ENCODE data around the gene RGS7. TPM values are rescaled to one million over a fixed set of nuclear protein-coding genes. Genes with fewer than 3 reads are reported as not detected.

RGS7 gene
- total RNA-seq, 1 experiment from 2014 or later, result 1.5 TPM

DNA sequence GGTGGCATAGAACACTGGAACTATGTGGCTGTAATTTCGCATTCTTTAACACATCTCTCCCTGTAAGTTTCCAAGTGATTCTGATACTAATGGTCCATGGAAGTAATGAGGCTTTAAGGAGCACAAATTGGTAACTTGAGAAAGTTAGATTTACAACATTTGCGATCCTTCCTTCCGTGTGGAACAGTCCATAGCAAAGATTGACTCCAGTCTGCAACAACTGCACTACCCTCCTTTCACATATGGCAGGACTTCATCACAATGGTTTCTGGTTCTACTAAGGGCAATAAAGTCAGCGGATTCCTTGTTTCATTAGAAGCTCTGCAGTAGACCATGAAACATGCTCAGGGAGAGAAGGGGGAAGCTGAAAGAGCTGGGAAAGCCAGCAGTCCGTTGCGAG lies 261.2 kb downstream of the RGS7 start:
- Mint-ChIP-seq H3K4me1 (peaks cover 19 to 21% of the 10 kb centered on the region in 2 experiments), H3K9me3 (no peaks in the 10 kb centered on the region), H3K36me3 (ENCODE audit: insufficient read depth in 1 of 3, low read depth in 3 of 3) (no peaks in the 10 kb centered on the region), H3K4me3 (no peak overlapping the region), H3K27me3 (ENCODE audit: low read depth) (no peaks in the 10 kb centered on the region), H3K27ac (no peak overlapping the region)
- Histone ChIP-seq H3K9ac (ENCODE audit: extremely low read depth, insufficient read length, low read length) (no peak overlapping the region), H3K27ac (ENCODE audit: insufficient read length, low read depth, low read length) (no peak overlapping the region), H4K91ac (ENCODE audit: insufficient read length, low read depth, low read length) (no peak overlapping the region), H2BK15ac (ENCODE audit: low read depth, low read length) (no peak overlapping the region), H3K14ac (ENCODE audit: insufficient read depth, low read length) (no peak overlapping the region), H3K4me2 (ENCODE audit: insufficient read depth, insufficient read length, low read length) (no peak overlapping the region), H4K8ac (replicated peaks; ENCODE audit: insufficient read length, low read depth, low read length) (no peak overlapping the region), H3K79me2 (ENCODE audit: insufficient read depth, low read length) (no peaks in the 10 kb centered on the region), H3K56ac (ENCODE audit: insufficient read length, low read depth, low read length) (no peak overlapping the region), H3K23me2 (ENCODE audit: insufficient read length, low read depth, low read length, poor library complexity, severe bottlenecking) (no peaks in the 10 kb centered on the region), H4K5ac (ENCODE audit: insufficient read length, low read depth, low read length) (no peak overlapping the region), H2BK5ac (ENCODE audit: insufficient read length, low read length) (no peak overlapping the region), H2BK12ac (ENCODE audit: insufficient read length, low read depth, low read length) (no peak overlapping the region), H3K23ac (ENCODE audit: insufficient read length, low read depth, low read length) (no peak overlapping the region), H2AK5ac (ENCODE audit: insufficient read length, low read length) (no peak overlapping the region), H2BK20ac (ENCODE audit: low read depth, low read length, poor library complexity, severe bottlenecking) (no peak overlapping the region), H3K9me3 (ENCODE audit: control insufficient read depth, low read depth, low read length) (no peaks in the 10 kb centered on the region), H2AFZ (ENCODE audit: low read length) (no peak overlapping the region), H3K4me1 (ENCODE audit: insufficient read depth, low read length) (peaks cover 2% of the 10 kb centered on the region; the same call in 1 of the 2 replicates), H3K18ac (ENCODE audit: insufficient read length, low read depth, low read length) (no peak overlapping the region), H2BK120ac (ENCODE audit: low read depth, low read length, poor library complexity, severe bottlenecking) (no peak overlapping the region), H3K79me1 (ENCODE audit: insufficient read depth, low read depth, low read length, poor library complexity, severe bottlenecking) (no peaks in the 10 kb centered on the region), H3K27me3 (ENCODE audit: insufficient read depth, low read length) (no peaks in the 10 kb centered on the region), H3K4ac (ENCODE audit: low read depth, low read length) (no peak overlapping the region), H3T11ph (ENCODE audit: low read length) (no peak overlapping the region), H4K20me1 (ENCODE audit: control insufficient read depth, insufficient read depth, insufficient read length) (no peaks in the 10 kb centered on the region)
- no peak for DNase-seq
- no CpG with 5 or more reads among the region's 6 CpGs for WGBS (ENCODE audit: extremely low coverage, insufficient read length, low lambda C conversion rate)
- no peak for TF ChIP-seq CTCF (conservative IDR thresholded peaks at IDR 0.05)
